Medulla oblongata (tissue), 1 donor: ENCODE measurements around the gene AIF1L.

Experiments
- DNase-seq: peaks from one replicate; pipeline ENCODE4 v3.0.0-alpha.2; 2015; ENCODE audit errors: extremely low spot score

Gene AIF1L

GRCh38 chr9:131076347-131077195, 19.8 kb upstream of the AIF1L start:
- DNase-seq: peak; percentile 63

- no peak for DNase-seq
Observed at GRCh38 chr9:131078427-131079366, 17.6 kb upstream of the AIF1L start.

GRCh38 chr9:131080589-131080988, 15.7 kb upstream of the AIF1L start:
- no peak for DNase-seq

GRCh38 chr9:131081868-131082267, 14.5 kb upstream of the AIF1L start:
- no peak for DNase-seq

- DNase-seq: no peak
Observed at GRCh38 chr9:131082774-131083512, 13.4 kb upstream of the AIF1L start.

- no peak for DNase-seq
Observed at GRCh38 chr9:131084661-131085369, 11.5 kb upstream of the AIF1L start.

- no peak for DNase-seq
Observed at GRCh38 chr9:131085370-131086122, 10.8 kb upstream of the AIF1L start.

- no peak for DNase-seq
Observed at GRCh38 chr9:131087354-131087893, 8.9 kb upstream of the AIF1L start.

GRCh38 chr9:131090025-131090787, 6.1 kb upstream of the AIF1L start:
- DNase-seq: no peak

GRCh38 chr9:131091352-131091992, 4.9 kb upstream of the AIF1L start:
- no peak for DNase-seq

GRCh38 chr9:131092030-131092429, 4.3 kb upstream of the AIF1L start:
- DNase-seq: no peak

- no peak for DNase-seq
Observed at GRCh38 chr9:131092548-131093440, 3.5 kb upstream of the AIF1L start.

GRCh38 chr9:131094015-131094414, 2.3 kb upstream of the AIF1L start:
- no peak for DNase-seq

GRCh38 chr9:131094622-131095021, 1.7 kb upstream of the AIF1L start:
- no peak for DNase-seq

GRCh38 chr9:131095666-131096268, 564 bp upstream of the AIF1L start:
- DNase-seq: peak; percentile 10

GRCh38 chr9:131097126-131097947, 1.0 kb downstream of the AIF1L start:
- peak; percentile 12 for DNase-seq

GRCh38 chr9:131097948-131098278, 1.6 kb downstream of the AIF1L start:
- DNase-seq: peak; percentile 48
